GM19043 (cell line): ENCODE results near the gene NCK2.

Experiments used
- ATAC-seq: cut with Tn5 transposase; IDR thresholded peaks from one replicate; pipeline ENCODE4 v1.9.1; 2021; ENCODE audit warnings: low read depth; ENCODE audit not compliant: unreplicated experiment

The NCK2 gene

GRCh38 chr2:105744909-105745853 is at the start of gene NCK2:
NCK2 (plus strand) TSS chr2:105744912; CDS start chr2:105855064, 110,152 bp downstream.
- ATAC-seq: peak; percentile 15

- ATAC-seq: no peak
Observed at GRCh38 chr2:105697781-105698449, 46.8 kb upstream of the NCK2 start.

- ATAC-seq: no peak
Observed at GRCh38 chr2:105698820-105699219, 45.9 kb upstream of the NCK2 start.

- no peak for ATAC-seq
Observed at GRCh38 chr2:105701042-105701441, 43.7 kb upstream of the NCK2 start.

- ATAC-seq: no peak
Observed at GRCh38 chr2:105708697-105709096, 36.0 kb upstream of the NCK2 start.

GRCh38 chr2:105711394-105711793 is 33.3 kb upstream of the NCK2 start:
- no peak for ATAC-seq

GRCh38 chr2:105712166-105712915 is 32.4 kb upstream of the NCK2 start:
- no peak for ATAC-seq

- ATAC-seq: no peak
Observed at GRCh38 chr2:105712981-105713596, 31.6 kb upstream of the NCK2 start.

- no peak for ATAC-seq
Observed at GRCh38 chr2:105714141-105714540, 30.6 kb upstream of the NCK2 start.

- ATAC-seq: no peak
Observed at GRCh38 chr2:105718846-105719481, 25.7 kb upstream of the NCK2 start.

- ATAC-seq: no peak
Observed at GRCh38 chr2:105721991-105722511, 22.7 kb upstream of the NCK2 start.

GRCh38 chr2:105722726-105723297 is 21.9 kb upstream of the NCK2 start:
- ATAC-seq: no peak

- ATAC-seq: no peak
Observed at GRCh38 chr2:105723431-105723830, 21.3 kb upstream of the NCK2 start.

- no peak for ATAC-seq
Observed at GRCh38 chr2:105725388-105725787, 19.3 kb upstream of the NCK2 start.

- no peak for ATAC-seq
Observed at GRCh38 chr2:105730170-105730569, 14.5 kb upstream of the NCK2 start.

GRCh38 chr2:105731511-105731910 is 13.2 kb upstream of the NCK2 start:
- no peak for ATAC-seq

GRCh38 chr2:105732101-105732500 is 12.6 kb upstream of the NCK2 start:
- no peak for ATAC-seq

- ATAC-seq: no peak
Observed at GRCh38 chr2:105732955-105733607, 11.6 kb upstream of the NCK2 start.

GRCh38 chr2:105733875-105734274 is 10.8 kb upstream of the NCK2 start:
- ATAC-seq: no peak
